Activated CD8-positive, alpha-beta memory T cell treated with anti-CD3 and anti-CD28 coated beads, Interleukin-2, amount 50 U/mL, for 4 hours (primary cell): ENCODE results near the gene PPP6R3.
"Not testable (repeated sequence)": the region's sequence is repeated elsewhere in the genome, so short reads cannot be mapped to it uniquely, and the experiment has no call there.

Source experiments
- DNase-seq: peaks from one replicate; pipeline ENCODE4 v3.0.0-alpha.2; 2020

PPP6R3 gene

DNA sequence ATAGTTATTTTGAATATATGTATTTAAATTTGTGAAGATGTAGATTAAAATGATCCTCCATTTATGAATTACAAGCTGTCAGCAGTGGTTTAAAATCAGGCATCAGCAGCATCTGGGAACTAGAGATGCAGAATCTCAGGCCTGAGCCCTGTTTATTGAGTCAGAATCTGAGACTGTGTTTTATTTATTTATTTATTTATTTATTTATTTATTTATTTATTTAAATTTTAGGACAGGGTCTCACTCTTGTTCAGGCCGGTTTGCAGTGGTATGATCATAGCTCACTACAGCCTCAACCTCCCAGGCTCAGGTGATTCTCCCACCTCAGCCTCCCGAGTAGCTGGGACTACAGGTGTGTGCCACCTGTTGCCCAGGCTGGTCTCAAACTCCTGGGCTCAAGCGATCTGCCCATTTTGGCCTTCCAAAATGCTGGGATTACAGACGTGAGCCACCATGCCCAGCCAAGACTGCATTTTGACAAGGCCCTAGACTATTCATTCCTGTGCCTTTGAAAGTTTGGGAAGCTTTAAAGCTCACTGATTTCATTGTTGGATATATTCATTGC, 70.7 kb downstream of the PPP6R3 start:
- no peak for DNase-seq

DNA sequence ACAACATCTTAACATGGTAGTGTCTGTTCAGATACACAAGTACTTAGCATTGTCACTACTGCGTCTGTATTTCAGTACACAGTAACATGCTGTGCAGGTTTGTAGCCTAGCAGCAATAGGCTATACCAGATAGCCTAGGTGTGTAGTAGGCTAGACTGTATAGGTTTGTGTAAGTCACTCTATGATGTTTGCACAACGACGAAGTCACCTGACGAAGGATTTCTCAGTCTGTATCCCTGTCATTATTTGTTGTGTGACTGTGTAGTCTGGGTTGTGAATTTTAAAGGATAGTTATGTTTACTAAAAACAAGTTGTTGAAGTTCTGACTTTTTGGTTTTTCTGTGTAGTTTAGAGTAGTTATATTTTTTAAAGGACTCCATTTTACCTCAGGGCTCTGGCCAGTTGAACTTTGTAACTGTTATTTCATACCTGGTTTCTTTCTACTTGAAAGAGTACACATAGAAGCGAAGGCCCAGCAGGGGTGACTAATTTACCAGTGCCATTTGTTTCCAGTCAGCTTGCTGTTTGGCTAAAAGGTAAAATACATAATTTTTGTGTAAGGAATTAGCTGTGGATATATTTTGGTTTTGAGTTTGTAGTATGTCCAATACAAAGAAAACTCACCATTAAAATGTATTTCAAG, 72.3 kb downstream of the PPP6R3 start:
- no peak for DNase-seq

DNA sequence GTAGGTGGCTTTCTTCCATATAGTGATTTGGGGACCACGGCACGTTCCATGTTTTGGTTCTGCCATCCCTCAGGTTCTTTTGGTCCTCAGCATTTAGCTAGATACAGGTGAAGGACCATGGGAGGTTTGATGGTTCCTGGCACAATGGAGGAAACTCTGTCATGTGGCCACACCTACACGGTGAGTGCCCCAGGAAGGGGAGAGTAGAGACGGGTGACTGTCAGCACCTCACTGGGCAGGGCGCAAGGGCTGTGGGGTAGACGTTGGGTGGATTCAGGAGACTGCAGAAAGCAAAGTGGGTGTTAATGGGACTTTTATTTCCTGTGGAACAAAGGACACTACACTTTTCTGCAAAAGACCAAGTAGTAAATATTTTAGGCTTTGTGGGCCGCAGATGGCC, 73.4 kb downstream of the PPP6R3 start:
- DNase-seq, result no peak

DNA sequence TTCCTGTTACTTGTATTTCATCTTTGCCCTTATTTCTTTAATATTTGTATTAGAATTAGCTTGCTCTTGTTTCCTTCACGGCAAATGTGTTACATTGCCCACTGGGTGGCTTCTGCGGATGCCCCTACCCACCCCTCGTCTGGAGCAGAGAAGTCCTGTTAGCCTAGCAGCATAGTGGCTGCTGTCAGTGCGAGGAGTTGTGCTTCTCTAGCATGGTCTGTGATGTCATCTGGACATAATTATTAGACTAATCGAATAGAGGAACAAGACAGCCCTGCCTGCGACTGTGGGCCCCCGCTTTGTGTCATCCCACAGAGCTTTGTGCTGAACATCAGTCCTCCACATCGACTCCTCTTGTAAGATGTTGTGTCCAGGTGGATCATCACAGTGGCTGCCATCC, 74.5 kb downstream of the PPP6R3 start:
- no peak for DNase-seq

DNA sequence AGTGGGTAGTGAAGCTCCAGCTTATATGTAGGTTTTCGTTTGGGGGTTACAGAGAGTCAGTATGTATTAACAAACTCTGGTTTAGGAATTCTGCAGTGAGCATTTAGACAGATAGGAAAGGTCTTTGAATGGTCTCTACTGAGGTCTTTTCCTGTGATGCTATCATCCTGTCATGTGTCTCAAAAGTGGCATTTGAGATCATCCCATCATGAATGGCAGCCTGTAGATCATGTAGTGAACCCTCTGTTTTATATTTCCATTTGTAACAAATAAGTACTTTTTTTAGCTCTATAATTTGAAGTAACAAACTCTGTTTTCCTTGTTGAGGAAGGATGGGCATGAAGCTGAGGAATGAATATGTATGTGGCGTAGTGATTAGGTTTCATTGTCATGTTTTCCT, 76.2 kb downstream of the PPP6R3 start:
- no peak for DNase-seq

DNA sequence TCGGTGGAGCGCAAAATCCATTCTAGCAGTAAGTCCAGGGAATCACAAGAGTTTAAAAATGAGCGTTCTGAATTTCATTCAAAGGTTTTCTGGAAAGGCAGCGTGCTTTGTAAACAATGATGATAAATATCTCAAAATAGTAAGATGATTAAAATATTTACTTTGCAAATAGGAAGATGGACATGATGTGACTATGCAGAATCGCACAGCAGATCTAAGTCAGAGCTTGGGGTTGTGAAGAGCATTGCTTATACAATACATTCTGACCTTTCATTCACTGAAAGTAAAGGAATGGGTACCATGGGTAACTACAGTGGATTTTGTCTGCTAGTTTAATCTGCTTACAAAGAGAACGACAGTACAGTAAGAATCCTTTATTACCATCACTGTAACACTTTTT, 77.5 kb downstream of the PPP6R3 start:
- no peak for DNase-seq

DNA sequence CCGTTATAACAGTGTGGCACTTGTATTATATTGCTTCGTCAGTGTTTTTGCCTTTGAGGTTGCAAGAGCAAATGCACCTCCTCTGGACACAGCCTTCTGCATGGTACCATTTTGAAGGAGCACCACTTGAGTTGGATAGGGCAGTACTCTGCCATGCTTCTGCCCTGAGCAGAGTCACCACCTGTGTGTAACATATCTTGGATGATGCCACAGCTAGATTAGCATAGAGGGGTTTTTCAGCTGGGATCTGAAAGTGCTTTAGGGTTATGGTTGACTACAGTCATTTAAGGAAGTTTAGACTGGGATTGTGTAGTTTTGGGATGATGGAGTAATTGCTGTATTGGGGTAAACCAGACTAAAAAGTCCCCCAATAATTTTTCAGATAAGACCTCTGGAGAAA, 78.8 kb downstream of the PPP6R3 start:
- DNase-seq, result no peak

DNA sequence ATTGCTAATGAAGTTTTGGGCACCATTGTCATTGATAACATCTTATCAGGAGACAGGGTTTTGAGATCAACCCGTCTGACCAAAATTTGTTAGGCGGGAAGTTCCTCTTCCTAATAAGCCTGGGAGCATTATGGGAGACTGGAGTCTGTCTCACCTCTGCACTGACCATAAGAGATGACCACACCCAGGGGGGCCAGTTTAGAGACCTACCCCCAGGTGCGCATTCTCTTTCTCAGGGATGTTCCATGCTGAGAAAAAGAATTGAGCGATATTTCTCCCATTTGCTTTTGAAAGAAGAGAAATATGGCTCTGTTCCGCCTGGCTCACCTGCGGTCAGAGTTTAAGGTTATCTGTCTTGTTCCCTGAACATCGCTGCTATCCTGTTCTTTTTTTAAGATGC, 80.0 kb downstream of the PPP6R3 start:
- DNase-seq, result not testable (repeated sequence)

DNA sequence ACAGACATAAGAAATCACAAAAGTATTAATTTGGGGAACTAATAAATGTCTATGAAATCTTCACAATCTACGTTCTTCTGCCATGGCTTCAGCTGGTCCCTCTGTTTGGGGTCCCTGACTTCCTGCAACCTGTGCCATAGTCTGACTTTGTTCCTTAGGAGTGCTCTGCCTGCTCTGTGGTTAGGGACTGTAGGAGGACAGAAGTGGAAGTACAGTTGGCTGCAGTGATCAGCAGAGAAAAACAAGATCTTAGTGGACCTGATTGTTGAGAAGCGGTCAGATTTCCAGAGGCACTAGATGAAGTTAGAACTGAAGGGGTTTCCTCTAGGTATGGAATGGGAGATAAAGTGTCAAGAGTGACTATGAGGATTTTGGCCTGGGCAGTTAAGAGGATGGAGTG, 80.6 kb downstream of the PPP6R3 start:
- no peak for DNase-seq

DNA sequence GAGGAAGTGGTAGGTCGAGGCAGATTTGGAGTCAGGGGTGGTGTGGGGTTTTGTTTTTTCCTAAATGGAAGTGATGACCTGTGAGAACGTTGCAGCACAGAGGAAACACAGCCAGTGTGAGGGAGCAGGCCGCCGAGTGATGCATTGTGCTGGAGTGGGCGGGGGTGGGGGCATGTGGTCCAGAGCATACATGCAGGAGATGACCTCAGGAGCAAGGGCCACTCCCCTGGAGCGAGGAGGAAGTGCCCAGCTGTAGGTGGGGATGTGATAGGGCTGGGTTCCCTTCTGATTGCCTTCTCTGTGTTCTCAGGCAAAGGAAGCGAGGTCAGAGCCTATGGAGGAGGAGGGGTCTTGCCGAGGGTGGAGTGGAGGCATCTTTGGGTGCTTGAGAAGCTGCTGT, 81.4 kb downstream of the PPP6R3 start:
- DNase-seq, result no peak

DNA sequence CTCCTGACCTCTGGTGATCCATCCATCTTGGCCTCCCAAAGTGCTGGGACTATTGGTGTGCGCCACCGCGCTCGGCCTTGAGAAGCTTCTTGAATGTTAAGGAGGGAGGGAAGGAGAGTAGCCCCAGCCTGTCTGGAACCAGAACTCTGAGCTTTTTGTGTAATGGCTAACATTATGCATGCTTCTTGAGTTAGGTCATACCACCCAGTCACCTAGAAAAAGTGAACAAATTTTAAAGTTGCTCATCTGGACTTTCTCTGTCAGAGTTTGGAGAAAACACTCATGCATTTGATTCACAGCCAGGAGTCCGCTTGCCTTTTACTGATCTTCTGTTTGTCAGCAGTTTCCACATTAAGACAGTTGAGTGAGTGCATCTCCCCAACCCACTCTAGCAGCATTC, 82.1 kb downstream of the PPP6R3 start:
- no peak for DNase-seq

DNA sequence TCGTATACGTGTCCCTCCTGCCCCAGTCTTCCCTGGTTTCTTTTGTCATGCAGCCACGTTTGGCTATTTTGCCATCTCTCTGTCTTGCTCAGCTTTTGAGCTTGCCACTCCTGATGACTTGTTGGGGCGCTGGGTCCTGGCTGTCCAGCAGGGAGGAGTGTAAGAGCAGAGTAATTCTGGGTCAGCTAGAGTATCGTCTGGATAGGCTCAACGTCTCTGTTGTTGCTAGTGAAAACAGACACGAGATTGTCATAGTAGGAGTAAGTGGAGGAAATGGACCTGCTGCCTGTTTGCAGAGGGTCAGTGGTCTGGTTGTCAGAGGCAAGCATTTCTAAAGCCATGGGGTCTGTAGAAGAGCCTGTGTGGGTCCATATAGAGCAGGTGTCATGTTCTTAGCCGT, 83.0 kb downstream of the PPP6R3 start:
- no peak for DNase-seq

DNA sequence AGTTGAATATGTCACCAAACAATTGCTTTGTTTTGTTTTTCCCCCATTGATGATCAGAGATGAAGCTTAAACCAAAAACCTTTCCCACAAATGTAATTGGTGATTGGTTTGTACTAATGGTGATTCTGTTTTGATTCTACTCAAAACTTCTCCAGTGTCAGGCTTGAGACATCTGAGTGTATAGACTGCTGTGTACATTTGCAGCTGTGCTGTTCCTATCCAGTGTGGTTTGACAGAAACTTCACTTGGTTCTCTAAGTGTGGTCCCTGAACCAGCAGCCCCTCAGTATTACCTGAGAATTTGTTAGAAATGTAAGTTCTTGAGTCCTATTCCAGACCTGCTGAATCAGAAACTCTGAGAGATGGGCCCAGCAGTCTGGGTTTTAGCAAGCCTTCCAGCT, 84.8 kb downstream of the PPP6R3 start:
- no peak for DNase-seq

DNA sequence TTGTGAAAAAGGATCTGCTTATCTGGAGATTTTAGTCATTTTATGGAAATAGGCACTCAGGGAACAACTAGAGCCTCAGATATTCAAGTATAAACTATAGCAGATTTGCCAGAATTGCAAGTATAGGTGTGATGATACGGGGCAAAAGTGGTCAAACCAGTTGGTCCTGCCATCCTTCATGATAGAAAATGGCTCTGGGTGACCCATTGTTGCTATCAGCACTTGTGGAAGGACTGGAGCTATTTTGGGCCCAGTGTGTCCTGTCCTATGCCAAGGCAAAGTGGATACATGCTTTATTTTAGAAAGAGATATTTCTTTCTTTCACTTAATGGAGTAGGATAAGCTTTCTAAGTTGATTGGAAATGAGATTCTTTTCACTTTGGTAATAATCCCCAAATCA, 85.2 kb downstream of the PPP6R3 start:
- no peak for DNase-seq

DNA sequence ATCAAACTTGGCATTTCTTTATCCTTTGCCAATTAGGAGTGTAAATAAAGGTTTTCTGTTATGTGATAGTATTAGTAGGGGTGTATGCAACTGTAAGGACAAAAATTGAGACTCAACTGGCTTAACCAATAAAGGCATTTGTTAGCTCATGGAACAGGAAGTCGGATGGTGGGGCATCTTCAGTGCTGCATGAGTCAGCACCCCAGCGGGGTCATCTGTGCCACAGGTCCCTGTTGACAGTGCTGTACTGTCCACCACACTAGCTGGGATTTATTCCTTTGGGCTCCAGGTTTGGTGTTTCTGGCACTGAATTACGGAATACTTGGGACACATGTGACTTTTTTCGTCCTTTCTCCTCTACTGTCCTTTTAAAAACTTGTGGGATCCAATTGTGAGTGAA, 86.0 kb downstream of the PPP6R3 start:
- no peak for DNase-seq

DNA sequence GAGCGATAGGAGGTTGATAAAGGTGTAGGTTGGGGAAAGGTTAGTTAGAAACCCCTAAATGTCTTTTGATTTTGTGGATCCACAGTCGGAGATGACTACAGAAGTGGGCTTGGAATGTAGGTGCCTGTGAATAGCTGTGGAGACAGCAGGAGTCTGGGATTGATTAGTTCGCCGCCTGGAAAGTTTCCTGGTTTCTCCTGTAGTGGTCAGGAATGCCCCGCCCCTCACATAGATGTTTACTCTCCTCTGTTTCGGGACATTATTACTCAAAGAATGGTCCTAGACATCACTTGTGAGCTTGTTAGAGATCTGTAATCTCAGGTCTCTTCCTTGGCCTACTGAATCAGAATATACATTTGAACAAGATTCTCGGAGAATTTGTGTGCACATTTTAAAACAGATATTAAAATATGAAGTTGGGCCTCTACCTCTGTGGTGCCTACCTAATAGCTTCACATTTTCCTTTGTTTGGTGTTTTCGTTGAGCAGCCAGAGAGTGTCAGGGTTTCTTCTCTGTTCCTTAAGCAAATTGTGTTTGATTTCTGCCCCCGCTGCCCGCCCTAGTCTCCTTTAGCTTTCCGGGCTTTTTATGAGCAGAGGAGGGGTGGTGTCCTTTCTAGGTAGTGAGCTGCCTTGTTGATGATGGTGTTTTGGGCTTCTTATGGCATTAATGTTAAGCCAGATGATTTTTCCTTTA, 89.4 kb downstream of the PPP6R3 start:
- DNase-seq, result no peak

DNA sequence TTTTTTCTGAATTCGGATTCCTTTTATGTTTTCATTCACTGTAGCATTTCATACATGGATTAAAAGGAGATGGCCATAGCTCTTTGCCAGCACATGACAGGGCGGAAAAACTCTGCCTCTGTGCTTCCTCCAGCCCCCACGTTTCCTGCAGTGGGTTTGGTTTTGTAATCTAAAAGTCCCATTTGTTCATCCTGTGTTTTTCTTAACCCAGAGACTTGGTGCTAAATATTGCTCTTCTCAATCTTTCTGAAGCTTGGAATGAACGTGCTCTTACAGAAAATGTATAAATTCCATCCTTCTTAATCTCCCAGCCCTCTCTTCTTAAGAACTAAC, 89.9 kb downstream of the PPP6R3 start:
- DNase-seq, result peak; percentile 38

DNA sequence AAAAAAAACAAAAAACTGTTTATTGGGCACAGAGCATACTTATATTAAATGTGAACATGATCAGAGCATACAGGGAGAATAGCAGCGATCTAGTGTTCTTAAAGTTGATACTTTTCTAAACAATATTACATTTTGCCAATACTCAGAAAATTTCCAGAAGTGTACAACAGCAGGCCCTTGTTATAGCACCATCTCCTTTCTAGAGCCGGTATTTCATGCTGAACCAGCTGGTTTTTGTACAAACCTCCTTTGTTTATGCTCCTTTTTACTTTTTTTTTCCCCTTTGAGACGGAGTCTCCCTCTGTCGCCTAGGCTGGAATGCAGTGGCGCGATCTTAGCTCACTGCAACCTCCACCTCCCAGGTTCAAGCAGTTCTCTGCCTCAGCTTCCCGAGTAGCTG, 90.7 kb downstream of the PPP6R3 start:
- no peak for DNase-seq

DNA sequence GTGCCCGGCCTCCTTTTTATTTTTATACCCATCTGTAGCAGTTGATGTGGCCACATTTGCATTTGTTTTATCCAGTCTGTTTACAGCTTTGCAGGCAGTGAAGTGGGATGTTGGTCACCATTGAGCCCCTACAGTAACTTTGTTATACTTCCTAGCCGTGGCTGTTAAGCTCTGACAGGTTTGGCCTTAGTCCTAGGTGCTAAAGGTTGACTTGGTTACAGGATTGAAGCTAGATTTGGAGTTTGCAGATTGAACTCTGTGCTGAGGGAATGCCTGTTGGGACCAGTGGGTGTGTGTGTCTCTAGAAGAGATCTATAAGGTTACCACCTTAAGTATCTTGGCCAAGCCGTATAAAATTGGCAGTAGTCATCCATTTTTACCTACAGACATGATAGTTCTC, 91.2 kb downstream of the PPP6R3 start:
- no peak for DNase-seq

DNA sequence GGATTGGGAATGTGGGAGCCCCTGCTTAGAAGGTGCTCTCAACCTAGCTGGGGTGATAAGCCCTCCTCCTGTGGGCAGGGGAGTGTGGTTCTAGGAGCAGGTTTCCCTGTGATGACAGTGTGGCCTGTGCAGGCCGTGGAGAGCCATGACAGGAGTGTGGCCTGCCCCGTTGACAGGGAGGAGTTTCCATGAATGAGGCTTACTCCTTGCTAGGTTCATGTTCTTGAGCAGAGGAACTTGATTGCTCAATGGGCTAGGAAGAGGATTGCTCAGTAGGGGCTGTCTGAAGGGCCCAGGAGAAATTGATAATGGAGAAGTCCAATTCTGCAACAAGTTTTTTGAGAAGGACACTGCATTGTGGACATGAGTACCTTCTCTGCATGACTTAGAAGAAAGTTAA, 92.0 kb downstream of the PPP6R3 start:
- DNase-seq, result no peak

DNA sequence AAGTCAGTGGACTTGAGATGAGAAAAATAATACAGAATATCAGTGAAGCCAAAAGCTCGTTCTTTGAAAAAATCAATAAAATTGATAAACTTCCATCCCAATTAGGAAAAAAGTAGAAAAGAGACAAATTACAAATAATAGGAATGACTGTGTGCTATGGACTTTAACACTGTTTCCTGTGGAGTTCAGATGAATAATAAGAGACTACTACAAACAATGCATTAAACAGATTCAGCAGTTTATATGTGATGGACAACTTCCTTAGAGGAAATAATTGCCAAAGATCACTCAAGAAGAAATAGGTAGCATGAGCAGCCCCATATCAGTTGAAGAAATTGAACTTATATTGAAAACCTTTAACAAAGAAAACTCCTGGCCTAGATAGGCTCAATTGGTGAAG, 99.7 kb downstream of the PPP6R3 start:
- DNase-seq, result no peak

DNA sequence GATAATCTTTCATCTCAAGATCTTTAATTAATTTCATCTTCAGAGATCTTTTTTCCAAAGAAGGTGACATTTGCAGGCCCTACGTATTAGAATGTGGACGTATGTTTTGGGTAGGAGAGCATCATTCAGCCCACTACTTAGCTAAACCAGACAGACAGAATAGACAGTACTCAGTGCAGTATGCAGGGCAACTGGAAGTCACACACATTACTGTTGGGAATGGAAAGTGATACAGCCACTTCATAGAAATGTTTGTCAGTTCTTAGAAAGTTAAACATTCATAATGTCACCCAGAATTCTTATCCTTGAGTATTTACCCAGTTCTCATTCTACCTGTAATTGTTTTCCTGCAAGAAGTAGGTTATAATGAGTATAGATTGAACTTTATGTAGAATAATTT, 102.9 kb downstream of the PPP6R3 start:
- no peak for DNase-seq

DNA sequence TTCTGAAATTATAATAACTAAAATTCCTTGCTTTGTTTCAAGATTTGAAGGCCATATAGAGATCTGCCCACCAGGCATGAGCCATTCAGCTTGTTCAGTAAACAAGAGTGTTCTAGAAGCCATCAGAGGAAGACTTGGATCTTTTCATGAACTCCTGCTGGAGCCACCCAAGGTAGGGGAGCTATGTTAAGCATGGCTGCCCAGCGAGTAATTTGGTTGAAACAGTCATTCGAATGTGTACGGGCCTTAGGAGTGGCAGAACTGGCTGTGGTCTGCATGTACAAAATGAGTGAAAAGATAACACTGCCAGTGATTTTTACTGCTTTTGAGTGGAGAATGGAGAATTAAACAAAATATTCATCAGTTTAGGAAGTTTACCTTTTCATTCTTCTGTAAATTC, 103.7 kb downstream of the PPP6R3 start:
- DNase-seq, result no peak

DNA sequence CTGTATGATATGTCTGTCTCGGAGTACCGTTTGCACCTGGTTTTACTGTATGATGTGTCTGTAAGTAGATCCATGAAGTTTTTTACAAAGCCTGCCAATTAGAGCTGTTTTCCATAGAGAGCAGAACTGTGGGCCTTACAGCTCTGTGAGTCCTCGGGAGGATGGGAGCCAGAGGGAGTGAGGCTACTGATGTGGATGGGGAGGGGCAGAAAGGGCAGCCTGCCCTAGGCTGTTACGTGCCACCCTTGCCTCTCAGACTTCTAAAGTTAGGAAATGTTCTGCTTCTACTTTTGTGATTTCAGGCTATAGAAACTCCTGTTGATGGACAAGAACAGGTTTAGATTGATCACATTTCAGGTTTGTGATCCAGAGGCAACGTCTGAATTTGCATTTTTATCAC, 105.2 kb downstream of the PPP6R3 start:
- DNase-seq, result no peak

DNA sequence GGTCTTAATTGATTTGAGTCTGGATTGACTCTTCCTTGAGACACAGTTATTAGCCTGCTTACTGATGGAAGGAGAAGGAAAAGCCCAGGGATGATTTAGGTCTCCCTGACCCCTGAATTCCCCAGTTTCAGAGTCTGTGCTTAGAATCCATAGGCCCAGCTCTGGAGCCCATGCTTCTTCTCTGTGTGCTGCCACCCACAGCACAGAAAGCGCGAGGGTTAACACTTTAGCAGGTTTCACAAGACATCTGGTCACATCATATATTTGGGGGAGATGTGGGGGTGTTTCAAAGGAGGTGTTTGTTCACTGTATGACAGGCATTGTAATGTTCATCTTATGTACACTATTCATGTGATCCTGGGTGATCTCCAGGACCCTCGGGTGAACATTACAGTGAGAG, 107.0 kb downstream of the PPP6R3 start:
- no peak for DNase-seq
